ENCODE data around the gene TBX4. TPM values are rescaled to one million over a fixed set of nuclear protein-coding genes. Genes with fewer than 3 reads are reported as not detected.

Gene TBX4
- total and polyA plus RNA-seq, 9 of the 15 experiments (the other 6 are each of a cell fraction or from before 2014, with no cell fraction given), result not detected

GRCh38 chr17:61479493-61480413 lies 27.5 kb downstream of the TBX4 start:
- Histone ChIP-seq H3K9ac (ENCODE audit: insufficient read depth in 1 of 2, low read depth in 2 of 2, low read length in 2 of 2) (no peak overlapping the region), H2AFZ (ENCODE audit: low read depth, low read length) (no peak overlapping the region), H3K4me2 (ENCODE audit: insufficient read depth, low read length) (no peak overlapping the region), H3K4me1 (replicated peaks in 1 of 2; ENCODE audit: control insufficient read depth in 2 of 2, insufficient read depth in 2 of 2, low read length in 2 of 2) (peaks cover 0 to 6% of the 10 kb centered on the region in 2 experiments; a peak in 2 of 5 replicates), H3K27ac (ENCODE audit: extremely low read depth, low read depth, low read length) (no peak overlapping the region), H4K20me1 (replicated peaks; ENCODE audit: control insufficient read depth, insufficient read depth, low read length) (0 out of 2 replicates have a peak, but pooled peaks cover 12% of the 10 kb centered on the region), H3K9me1 (ENCODE audit: control insufficient read depth, insufficient read depth, low read length) (peaks cover 2% of the 10 kb centered on the region), H3K36me3 (ENCODE audit: control insufficient read depth, insufficient read depth, low read length) (no peaks in the 10 kb centered on the region), H3K4me3 (no peak overlapping the region), H3K27me3 (ENCODE audit: control insufficient read depth in 2 of 2, insufficient read depth in 2 of 2, low read length in 2 of 2) (peaks cover 27 to 87% of the 10 kb centered on the region in 2 experiments; a peak in 4 of 5 replicates), H3K79me2 (ENCODE audit: control insufficient read depth, insufficient read depth, low read length) (no peaks in the 10 kb centered on the region), H3K9me3 (replicated peaks; ENCODE audit: control insufficient read depth, insufficient read depth, low read depth, low read length) (no peaks in the 10 kb centered on the region)
- intact Hi-C loops (cut with micrococcal nuclease) (no loop called here), in situ Hi-C loops (cut with MboI) (no loop called here)
- no peak for FAIRE-seq
- WGBS (ENCODE audit: insufficient coverage, low coverage, missing lambda C conversion rate), result 0% methylated on average over 15 of the region's 25 CpGs
- BruUV-seq (replicated peaks), result no TSS peak
- TF ChIP-seq SAP30 (IDR thresholded peaks at IDR 0.05; ENCODE audit: borderline replicate concordance, insufficient read depth, low read depth, low read length, poor library complexity, severe bottlenecking) (no peak), ZNF316 (IDR thresholded peaks at IDR 0.05) (no peak)
- TF ChIP-seq, protein P1, sequence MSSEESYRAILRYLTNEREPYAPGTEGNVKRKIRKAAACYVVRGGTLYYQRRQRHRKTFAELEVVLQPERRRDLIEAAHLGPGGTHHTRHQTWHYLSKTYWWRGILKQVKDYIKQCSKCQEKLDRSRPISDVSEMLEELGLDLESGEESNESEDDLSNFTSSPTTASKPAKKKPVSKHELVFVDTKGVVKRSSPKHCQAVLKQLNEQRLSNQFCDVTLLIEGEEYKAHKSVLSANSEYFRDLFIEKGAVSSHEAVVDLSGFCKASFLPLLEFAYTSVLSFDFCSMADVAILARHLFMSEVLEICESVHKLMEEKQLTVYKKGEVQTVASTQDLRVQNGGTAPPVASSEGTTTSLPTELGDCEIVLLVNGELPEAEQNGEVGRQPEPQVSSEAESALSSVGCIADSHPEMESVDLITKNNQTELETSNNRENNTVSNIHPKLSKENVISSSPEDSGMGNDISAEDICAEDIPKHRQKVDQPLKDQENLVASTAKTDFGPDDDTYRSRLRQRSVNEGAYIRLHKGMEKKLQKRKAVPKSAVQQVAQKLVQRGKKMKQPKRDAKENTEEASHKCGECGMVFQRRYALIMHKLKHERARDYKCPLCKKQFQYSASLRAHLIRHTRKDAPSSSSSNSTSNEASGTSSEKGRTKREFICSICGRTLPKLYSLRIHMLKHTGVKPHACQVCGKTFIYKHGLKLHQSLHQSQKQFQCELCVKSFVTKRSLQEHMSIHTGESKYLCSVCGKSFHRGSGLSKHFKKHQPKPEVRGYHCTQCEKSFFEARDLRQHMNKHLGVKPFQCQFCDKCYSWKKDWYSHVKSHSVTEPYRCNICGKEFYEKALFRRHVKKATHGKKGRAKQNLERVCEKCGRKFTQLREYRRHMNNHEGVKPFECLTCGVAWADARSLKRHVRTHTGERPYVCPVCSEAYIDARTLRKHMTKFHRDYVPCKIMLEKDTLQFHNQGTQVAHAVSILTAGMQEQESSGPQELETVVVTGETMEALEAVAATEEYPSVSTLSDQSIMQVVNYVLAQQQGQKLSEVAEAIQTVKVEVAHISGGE (CRISPR knock-in tag; IDR thresholded peaks at IDR 0.05), result peak in 1 of 3 experiments; percentile 63; a peak in 2 of 6 replicates
- no peak for ATAC-seq
- ChIA-PET POLR2A (interaction anchor here (0.8 to 1.1 kb wide), 2 partner anchors 14 to 16 kb away, joined by 3 to 4 read pairs; no protein-coding TSS in a partner anchor), CTCF (ENCODE audit: low intra/inter-chr PET ratio) (no interaction called here)
- DNase-seq (ENCODE audit: extremely low read depth in 1 of 4, low spot score in 3 of 4), result no peak

All from K562 (cell line).